Neuronal stem cell (in vitro differentiated cells): ENCODE measurements around the gene CLTCL1.

Experiments
- DNase-seq: peaks from one replicate; pipeline ENCODE4 v3.0.0-alpha.2; 2013; ENCODE audit warnings: low spot score
- H2AFZ ChIP-seq: one replicate; pipeline ENCODE4 v1.6.1; 2013; ENCODE audit warnings: mild to moderate bottlenecking, low read length, inconsistent platforms
- H2AK5ac ChIP-seq: 2 replicates; pipeline ENCODE4 v1.6.1; 2013; ENCODE audit warnings: low read depth, mild to moderate bottlenecking, inconsistent platforms, low read length, moderate library complexity, mixed read lengths
- H2BK120ac ChIP-seq: 2 replicates; pipeline ENCODE4 v1.6.1; 2013; ENCODE audit warnings: low read depth, mild to moderate bottlenecking, inconsistent platforms, low read length, moderate library complexity, mixed read lengths
- H2BK12ac ChIP-seq: one replicate; pipeline ENCODE4 v1.6.1; 2013; ENCODE audit warnings: low read length, inconsistent platforms
- H2BK15ac ChIP-seq: 2 replicates; pipeline ENCODE4 v1.6.1; 2013; ENCODE audit warnings: mild to moderate bottlenecking, low read length, inconsistent platforms, mixed read lengths
- H2BK5ac ChIP-seq: one replicate; pipeline ENCODE4 v1.6.1; 2013; ENCODE audit warnings: inconsistent platforms, mild to moderate bottlenecking, low read length, moderate library complexity
- H3K14ac ChIP-seq: one replicate; pipeline ENCODE4 v1.6.1; 2013; ENCODE audit warnings: low read length, inconsistent platforms
- H3K18ac ChIP-seq: 2 replicates; pipeline ENCODE4 v1.6.1; 2013; ENCODE audit warnings: low read length, inconsistent platforms
- H3K23ac ChIP-seq: 2 replicates; pipeline ENCODE4 v1.6.1; 2013; ENCODE audit warnings: low read depth, mild to moderate bottlenecking, mixed read lengths, low read length, inconsistent platforms; ENCODE audit not compliant: poor library complexity
- H3K27ac ChIP-seq: replicated peaks from 3 replicates; pipeline ENCODE4 v1.5.1; 2013; ENCODE audit warnings: low read length, inconsistent platforms
- H3K27me3 ChIP-seq, 3 experiments: 2 replicates each; pipeline ENCODE4 v1.6.1; 2013; ENCODE audit warnings: low read length in 3 of 3, mild to moderate bottlenecking in 2 of 3, inconsistent platforms in 1 of 3, low read depth in 1 of 3, mixed read lengths in 1 of 3, moderate library complexity in 1 of 3; ENCODE audit not compliant: control insufficient read depth in 3 of 3, insufficient read depth in 3 of 3
- H3K36me3 ChIP-seq, 2 donors: replicated peaks in 1 of 2; 2 replicates each; pipeline ENCODE4 v1.6.1; 2013; ENCODE audit warnings: low read length in 2 of 2; ENCODE audit not compliant: control insufficient read depth in 2 of 2, insufficient read depth in 2 of 2
- H3K4ac ChIP-seq: 2 replicates; pipeline ENCODE4 v1.6.1; 2013; ENCODE audit warnings: inconsistent platforms, mild to moderate bottlenecking, low read length, moderate library complexity
- H3K4me1 ChIP-seq, 2 donors: 1 replicate in 1 of 2; 2 replicates in 1 of 2; pipeline ENCODE4 v1.6.1; 2013; ENCODE audit warnings: low read length in 2 of 2, low read depth in 1 of 2; ENCODE audit not compliant: control insufficient read depth in 2 of 2, insufficient read depth in 1 of 2
- H3K4me2 ChIP-seq: one replicate; pipeline ENCODE4 v1.6.1; 2013; ENCODE audit warnings: mild to moderate bottlenecking, low read length, inconsistent platforms; ENCODE audit not compliant: insufficient read depth, poor library complexity, severe bottlenecking
- H3K4me3 ChIP-seq, 2 donors: 2 replicates each; pipeline ENCODE4 v1.5.1; 2013; ENCODE audit warnings: low read length in 2 of 2, mild to moderate bottlenecking in 2 of 2, inconsistent platforms in 1 of 2, moderate library complexity in 1 of 2
- H3K79me1 ChIP-seq: one replicate; pipeline ENCODE4 v1.6.1; 2013; ENCODE audit warnings: low read depth, mild to moderate bottlenecking, inconsistent platforms, low read length, moderate library complexity
- H3K9ac ChIP-seq: one replicate; pipeline ENCODE4 v1.6.1; 2013; ENCODE audit warnings: mild to moderate bottlenecking, low read depth, low read length, inconsistent platforms; ENCODE audit not compliant: poor library complexity
- H3K9me3 ChIP-seq, 2 donors: replicated peaks in 1 of 2; 2 replicates each; pipeline versions ENCODE3 to v1.6.1; 2013; ENCODE audit warnings: low read length in 2 of 2, mild to moderate bottlenecking in 2 of 2, inconsistent platforms in 1 of 2, low read depth in 1 of 2, mixed read lengths in 1 of 2, moderate library complexity in 1 of 2; ENCODE audit not compliant: control insufficient read depth in 2 of 2, insufficient read depth in 1 of 2
- H4K8ac ChIP-seq: one replicate; pipeline ENCODE4 v1.6.1; 2013; ENCODE audit warnings: low read depth, mild to moderate bottlenecking, inconsistent platforms, low read length, moderate library complexity
- H4K91ac ChIP-seq: one replicate; pipeline ENCODE4 v1.6.1; 2013; ENCODE audit warnings: low read length, low read depth, mild to moderate bottlenecking, inconsistent platforms; ENCODE audit not compliant: poor library complexity
- WGBS, 2 donors: extraction: QIAGEN DNeasy Blood & Tissue Kit; methylation state at CpG; one replicate each; pipeline ENCODE4 v1.1.7; 2013; ENCODE audit warnings: missing lambda C conversion rate in 2 of 2, mixed read lengths in 1 of 2; ENCODE audit not compliant: insufficient read length in 2 of 2, insufficient replicate concordance in 1 of 2; ENCODE audit errors: extremely low coverage in 2 of 2; 5-methylcytosine and 5-hydroxymethylcytosine counted together

Gene CLTCL1

GRCh38 chr22:19214078-19214473, 77.4 kb downstream of the CLTCL1 start:
- Histone ChIP-seq H3K18ac (no peak overlapping the region), H2AFZ (peak overlapping the region; percentile 62), H2BK15ac (no peak overlapping the region)

GRCh38 chr22:19213442-19214077, 78.0 kb downstream of the CLTCL1 start:
- Histone ChIP-seq H3K4ac (no peak overlapping the region), H2BK15ac (no peak overlapping the region), H3K4me3 (no peak overlapping the region), H3K9ac (no peak overlapping the region), H3K4me2 (no peak overlapping the region), H2BK120ac (no peak overlapping the region), H3K27me3 (no peaks in the 10 kb centered on the region), H3K9me3 (no peaks in the 10 kb centered on the region), H2AFZ (peak overlapping the region; percentile 62), H2AK5ac (no peak overlapping the region), H3K23ac (no peak overlapping the region), H3K18ac (no peak overlapping the region), H4K91ac (no peak overlapping the region), H3K27ac (no peak overlapping the region), H2BK12ac (no peak overlapping the region), H4K8ac (no peak overlapping the region), H3K14ac (no peak overlapping the region), H3K4me1 (peaks cover 8 to 20% of the 10 kb centered on the region in 2 donors), H2BK5ac (no peak overlapping the region), H3K36me3 (peaks cover 7 to 18% of the 10 kb centered on the region in 2 donors), H3K79me1 (no peaks in the 10 kb centered on the region)
- WGBS, 2 donors = no CpG with 5 or more reads among the region's 9 CpGs
- no peak for DNase-seq

More at GRCh38 chr22:19214078-19214473, 77.4 kb downstream of the CLTCL1 start:
- H3K4me2 ChIP-seq = no peak overlapping the region
- H4K8ac ChIP-seq = no peak overlapping the region
- no peak overlapping the region for H3K23ac ChIP-seq
- no peak overlapping the region for H2BK12ac ChIP-seq
- H4K91ac ChIP-seq = no peak overlapping the region
- no peak overlapping the region for H3K27ac ChIP-seq
- no peak overlapping the region for H2BK5ac ChIP-seq
- H3K36me3 ChIP-seq = peaks cover 7 to 16% of the 10 kb centered on the region in 2 donors
- no peak for DNase-seq
- H3K79me1 ChIP-seq = no peaks in the 10 kb centered on the region
- H3K4me1 ChIP-seq = peaks cover 8 to 20% of the 10 kb centered on the region in 2 donors
- WGBS, 2 donors = no CpG with 5 or more reads among the region's 4 CpGs
- H3K9ac ChIP-seq = no peak overlapping the region
- no peak overlapping the region for H2AK5ac ChIP-seq
- H2BK120ac ChIP-seq = no peak overlapping the region
- no peaks in the 10 kb centered on the region for H3K9me3 ChIP-seq
- no peaks in the 10 kb centered on the region for H3K27me3 ChIP-seq
- H3K4me3 ChIP-seq = no peak overlapping the region
- H3K4ac ChIP-seq = no peak overlapping the region
- no peak overlapping the region for H3K14ac ChIP-seq

- Histone ChIP-seq H4K91ac (no peak overlapping the region), H2BK120ac (no peak overlapping the region), H3K4me1 (peaks cover 5 to 17% of the 10 kb centered on the region in 2 donors), H3K14ac (no peak overlapping the region), H3K18ac (no peak overlapping the region), H2BK12ac (no peak overlapping the region), H3K4me2 (no peak overlapping the region), H2AFZ (peak overlapping the region; percentile 34), H3K23ac (no peak overlapping the region), H3K27me3 (no peaks in the 10 kb centered on the region), H3K9me3 (no peaks in the 10 kb centered on the region), H3K9ac (no peak overlapping the region), H2BK5ac (no peak overlapping the region), H3K36me3 (peaks cover 7 to 22% of the 10 kb centered on the region in 2 donors), H2BK15ac (no peak overlapping the region), H3K4me3 (no peak overlapping the region), H3K27ac (no peak overlapping the region), H3K79me1 (no peaks in the 10 kb centered on the region), H2AK5ac (no peak overlapping the region), H3K4ac (no peak overlapping the region), H4K8ac (no peak overlapping the region)
- DNase-seq = no peak
- no CpG with 5 or more reads among the region's 1 CpG for WGBS, 2 donors
Measured at GRCh38 chr22:19213001-19213400, 78.5 kb downstream of the CLTCL1 start.

- Histone ChIP-seq H2AK5ac (no peak overlapping the region), H2BK120ac (no peak overlapping the region), H2BK5ac (no peak overlapping the region), H3K4ac (no peak overlapping the region), H3K79me1 (no peaks in the 10 kb centered on the region), H3K27me3 (no peaks in the 10 kb centered on the region), H3K9ac (no peak overlapping the region), H2BK12ac (no peak overlapping the region), H3K9me3 (no peaks in the 10 kb centered on the region), H3K18ac (no peak overlapping the region), H3K4me3 (no peak overlapping the region), H3K36me3 (peaks cover 7 to 25% of the 10 kb centered on the region in 2 donors), H3K14ac (no peak overlapping the region), H4K8ac (no peak overlapping the region), H3K4me2 (no peak overlapping the region), H3K27ac (no peak overlapping the region), H2AFZ (no peak overlapping the region), H4K91ac (no peak overlapping the region), H2BK15ac (no peak overlapping the region), H3K4me1 (peaks cover 3 to 14% of the 10 kb centered on the region in 2 donors), H3K23ac (no peak overlapping the region)
- no CpG with 5 or more reads among the region's 1 CpG for WGBS, 2 donors
- no peak for DNase-seq
Measured at GRCh38 chr22:19212302-19212870, 79.1 kb downstream of the CLTCL1 start.
